OCI-LY3 (cell line): ENCODE data around the gene GTPBP1.

ENCODE experiments used
- H2AFZ ChIP-seq: fragments of 200-600, 300-600 bp; shearing (Covaris generic); 2 replicates; pipeline ENCODE4 v1.6.0; 2014; ENCODE audit warnings: antibody characterized with exemption, low read depth, low read length
- H3K27ac ChIP-seq: fragments of 200-600, 300-600 bp; sonication (generic); 2 replicates; pipeline ENCODE4 v1.5.1; 2014; ENCODE audit warnings: mild to moderate bottlenecking, low read length, moderate library complexity, mixed read lengths
- H3K27me3 ChIP-seq: fragments of 200-600, 300-600 bp; sonication (generic); 2 replicates; pipeline ENCODE4 v1.6.1; 2014; ENCODE audit warnings: low read depth, low read length, mixed read lengths
- H3K36me3 ChIP-seq: fragments of 200-600, 300-600 bp; sonication (generic); replicated peaks from 2 replicates; pipeline ENCODE3; 2014; ENCODE audit warnings: low read depth, low read length, mixed read lengths
- H3K4me1 ChIP-seq: fragments of 300-600, 200-600 bp; sonication (generic); 2 replicates; pipeline ENCODE4 v1.6.1; 2014; ENCODE audit warnings: low read length, mixed read lengths
- H3K4me2 ChIP-seq: fragments of 200-600, 300-600 bp; sonication (generic); 2 replicates; pipeline ENCODE4 v1.6.1; 2014; ENCODE audit warnings: low read length, mixed read lengths
- H3K4me3 ChIP-seq: fragments of 300-600, 200-600 bp; sonication (generic); 2 replicates; pipeline ENCODE4 v1.5.1; 2014; ENCODE audit warnings: antibody characterized with exemption, mild to moderate bottlenecking, low read length, moderate library complexity
- H3K79me2 ChIP-seq: fragments of 300-600, 200-600 bp; shearing (Covaris generic); 2 replicates; pipeline ENCODE4 v1.6.1; 2014; ENCODE audit warnings: mild to moderate bottlenecking, low read length, mixed read lengths
- H3K9ac ChIP-seq: fragments of 300-600, 200-600 bp; shearing (Covaris generic); 2 replicates; pipeline ENCODE4 v1.6.0; 2014; ENCODE audit warnings: mild to moderate bottlenecking, low read length, moderate library complexity
- H3K9me3 ChIP-seq: fragments of 200-600, 300-600 bp; shearing (Covaris generic); 2 replicates; pipeline ENCODE4 v1.6.1; 2014; ENCODE audit warnings: low read length, mixed read lengths; ENCODE audit not compliant: insufficient read depth
- H4K20me1 ChIP-seq: fragments of 200-600, 300-600 bp; sonication (generic); 2 replicates; pipeline ENCODE4 v1.6.1; 2016; ENCODE audit warnings: low read length, mixed read lengths; ENCODE audit not compliant: insufficient read depth
- EZH2phosphoT487 ChIP-seq: fragments of 200-600 bp; shearing (Covaris generic); IDR thresholded peaks from 2 replicates; pipeline ENCODE4 v1.6.1; 2018; ENCODE audit warnings: antibody characterized with exemption, mixed run types, low read depth
- TF ChIP-seq, protein P1 (sequence below): fragments of 200-600, 300-600 bp; sonication (generic); IDR thresholded peaks from 2 replicates; pipeline ENCODE4 v1.5.1; 2014; ENCODE audit warnings: antibody characterized with exemption, low read length, low read depth

GTPBP1 gene

GRCh38 chr22:38776086-38776485 is 70.3 kb downstream of the GTPBP1 start:
- no peak overlapping the region for H3K9ac ChIP-seq

GRCh38 chr22:38777087-38777671 is 71.4 kb downstream of the GTPBP1 start:
- Histone ChIP-seq H3K4me2 (no peak overlapping the region), H3K79me2 (no peaks in the 10 kb centered on the region), H4K20me1 (no peaks in the 10 kb centered on the region), H3K27ac (no peak overlapping the region), H2AFZ (no peak overlapping the region), H3K9ac (no peak overlapping the region), H3K36me3 (no peaks in the 10 kb centered on the region), H3K27me3 (no peaks in the 10 kb centered on the region), H3K4me1 (no peaks in the 10 kb centered on the region), H3K4me3 (no peak overlapping the region), H3K9me3 (no peaks in the 10 kb centered on the region)
- TF ChIP-seq, protein P1, sequence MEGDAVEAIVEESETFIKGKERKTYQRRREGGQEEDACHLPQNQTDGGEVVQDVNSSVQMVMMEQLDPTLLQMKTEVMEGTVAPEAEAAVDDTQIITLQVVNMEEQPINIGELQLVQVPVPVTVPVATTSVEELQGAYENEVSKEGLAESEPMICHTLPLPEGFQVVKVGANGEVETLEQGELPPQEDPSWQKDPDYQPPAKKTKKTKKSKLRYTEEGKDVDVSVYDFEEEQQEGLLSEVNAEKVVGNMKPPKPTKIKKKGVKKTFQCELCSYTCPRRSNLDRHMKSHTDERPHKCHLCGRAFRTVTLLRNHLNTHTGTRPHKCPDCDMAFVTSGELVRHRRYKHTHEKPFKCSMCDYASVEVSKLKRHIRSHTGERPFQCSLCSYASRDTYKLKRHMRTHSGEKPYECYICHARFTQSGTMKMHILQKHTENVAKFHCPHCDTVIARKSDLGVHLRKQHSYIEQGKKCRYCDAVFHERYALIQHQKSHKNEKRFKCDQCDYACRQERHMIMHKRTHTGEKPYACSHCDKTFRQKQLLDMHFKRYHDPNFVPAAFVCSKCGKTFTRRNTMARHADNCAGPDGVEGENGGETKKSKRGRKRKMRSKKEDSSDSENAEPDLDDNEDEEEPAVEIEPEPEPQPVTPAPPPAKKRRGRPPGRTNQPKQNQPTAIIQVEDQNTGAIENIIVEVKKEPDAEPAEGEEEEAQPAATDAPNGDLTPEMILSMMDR = no peak
- TF ChIP-seq EZH2phosphoT487 = no peak

More at GRCh38 chr22:38776086-38776485, 70.3 kb downstream of the GTPBP1 start:
- Histone ChIP-seq H3K79me2 (no peaks in the 10 kb centered on the region), H3K27ac (no peak overlapping the region), H3K36me3 (no peaks in the 10 kb centered on the region), H3K4me3 (no peak overlapping the region), H2AFZ (no peak overlapping the region), H3K4me1 (no peaks in the 10 kb centered on the region), H3K27me3 (no peaks in the 10 kb centered on the region), H4K20me1 (no peaks in the 10 kb centered on the region), H3K4me2 (no peak overlapping the region), H3K9me3 (no peaks in the 10 kb centered on the region)
- TF ChIP-seq, protein P1 = no peak
- no peak for TF ChIP-seq EZH2phosphoT487

DNA sequence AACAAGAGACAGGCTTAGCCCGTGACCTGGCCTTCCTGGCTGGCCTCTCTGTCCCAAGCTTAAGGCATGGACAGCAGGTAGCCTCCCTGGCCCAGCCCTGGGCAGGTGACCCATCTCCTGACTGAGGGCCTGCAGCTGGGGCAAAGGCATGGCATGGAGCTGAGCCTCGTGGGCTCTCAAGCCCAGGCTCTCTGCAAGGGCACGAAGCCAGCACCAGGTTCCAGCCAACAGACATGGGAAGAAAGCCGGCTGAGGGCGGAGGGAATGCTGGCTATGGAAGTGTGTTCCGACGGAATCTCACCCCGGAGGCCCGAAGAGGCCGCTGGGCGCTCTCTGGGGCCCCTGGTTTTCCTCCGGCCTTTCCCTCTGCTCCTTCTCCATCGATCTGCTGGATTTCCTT is 75.3 kb downstream of the GTPBP1 start:
- H3K9ac ChIP-seq = no peak overlapping the region
- H3K36me3 ChIP-seq = no peaks in the 10 kb centered on the region
- H3K4me3 ChIP-seq = no peak overlapping the region
- H3K4me2 ChIP-seq = no peak overlapping the region
- H3K27me3 ChIP-seq = no peaks in the 10 kb centered on the region
- TF ChIP-seq EZH2phosphoT487 = no peak
- TF ChIP-seq, protein P1 = no peak
- H2AFZ ChIP-seq = no peak overlapping the region
- no peaks in the 10 kb centered on the region for H3K4me1 ChIP-seq
- no peaks in the 10 kb centered on the region for H3K9me3 ChIP-seq
- H3K79me2 ChIP-seq = no peaks in the 10 kb centered on the region
- H4K20me1 ChIP-seq = no peaks in the 10 kb centered on the region
- H3K27ac ChIP-seq = no peak overlapping the region

- Histone ChIP-seq H3K4me2 (no peak overlapping the region), H3K27me3 (no peaks in the 10 kb centered on the region), H3K9ac (no peak overlapping the region), H3K9me3 (no peaks in the 10 kb centered on the region), H4K20me1 (no peaks in the 10 kb centered on the region), H3K27ac (no peak overlapping the region), H3K4me3 (no peak overlapping the region), H3K36me3 (no peaks in the 10 kb centered on the region), H2AFZ (no peak overlapping the region), H3K4me1 (no peaks in the 10 kb centered on the region), H3K79me2 (no peaks in the 10 kb centered on the region)
- TF ChIP-seq, protein P1 = no peak
- no peak for TF ChIP-seq EZH2phosphoT487
Observed at GRCh38 chr22:38782402-38783094, 76.8 kb downstream of the GTPBP1 start.
